ENCODE measurements around the gene CD2AP. TPM values are rescaled to one million over a fixed set of nuclear protein-coding genes. Genes with fewer than 3 reads are reported as not detected.

CD2AP gene
- total RNA-seq = 11.7 and 13.8 TPM in 2 replicates

DNA sequence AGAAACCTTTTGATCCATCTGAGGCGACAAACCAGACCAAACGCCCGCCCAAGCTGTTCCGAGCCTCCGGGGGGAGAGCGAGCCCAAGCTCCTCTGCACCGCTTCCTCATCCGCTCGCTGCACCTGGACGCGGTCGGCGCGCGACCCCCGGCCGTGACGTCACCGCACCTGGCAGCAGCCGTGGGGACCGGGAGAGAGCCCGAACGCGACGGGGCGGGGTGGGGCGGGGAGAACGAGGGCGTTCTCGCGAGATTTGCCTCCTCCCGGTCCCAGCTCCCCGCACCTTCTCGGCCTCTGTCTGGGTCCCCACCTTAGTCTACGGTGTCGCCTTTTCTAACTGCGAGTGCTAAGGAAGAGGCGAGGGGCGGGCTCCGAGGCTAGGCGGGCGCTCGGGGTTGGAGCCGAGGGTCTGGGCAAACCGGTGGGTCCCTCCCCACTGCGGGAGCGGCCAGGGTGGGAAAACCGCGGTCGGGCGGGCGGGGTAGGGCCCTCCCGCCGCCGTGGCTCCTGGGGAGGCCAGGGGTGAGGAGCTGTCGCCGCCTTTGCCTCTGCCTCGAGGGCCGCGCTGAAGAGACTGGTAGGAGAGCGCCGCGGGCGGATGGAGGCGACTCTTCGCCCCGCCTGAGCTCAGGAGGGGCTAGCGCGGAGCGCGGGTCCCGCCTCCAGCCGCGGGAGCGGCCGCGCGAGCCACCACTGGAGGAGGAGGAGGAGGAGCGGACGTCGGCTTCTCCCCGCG lies at the start of gene CD2AP:
TSS of gene CD2AP (plus strand) at position 293 of the 736 bp plus-strand sequence. CDS start 456 bp downstream, outside the sequence.

Other genes starting within 250 kb of the CD2AP start
- gene TNFRSF21, start 167.9 kb upstream of the CD2AP start, total RNA-seq = 20.0 and 142 TPM in 2 replicates
- 0.91 TPM in 1 of 2 replicates, not detected in the other for gene ADGRF4, start 220.8 kb downstream of the CD2AP start, total RNA-seq